ENCODE data around the gene GIGYF1.
"Not testable (repeated sequence)": the region's sequence is repeated elsewhere in the genome, so short reads cannot be mapped to it uniquely, and the experiment has no call there.

GIGYF1 gene

GRCh38 chr7:100708395-100708794, 14.3 kb upstream of the GIGYF1 start:
- TF ChIP-seq, protein P1, sequence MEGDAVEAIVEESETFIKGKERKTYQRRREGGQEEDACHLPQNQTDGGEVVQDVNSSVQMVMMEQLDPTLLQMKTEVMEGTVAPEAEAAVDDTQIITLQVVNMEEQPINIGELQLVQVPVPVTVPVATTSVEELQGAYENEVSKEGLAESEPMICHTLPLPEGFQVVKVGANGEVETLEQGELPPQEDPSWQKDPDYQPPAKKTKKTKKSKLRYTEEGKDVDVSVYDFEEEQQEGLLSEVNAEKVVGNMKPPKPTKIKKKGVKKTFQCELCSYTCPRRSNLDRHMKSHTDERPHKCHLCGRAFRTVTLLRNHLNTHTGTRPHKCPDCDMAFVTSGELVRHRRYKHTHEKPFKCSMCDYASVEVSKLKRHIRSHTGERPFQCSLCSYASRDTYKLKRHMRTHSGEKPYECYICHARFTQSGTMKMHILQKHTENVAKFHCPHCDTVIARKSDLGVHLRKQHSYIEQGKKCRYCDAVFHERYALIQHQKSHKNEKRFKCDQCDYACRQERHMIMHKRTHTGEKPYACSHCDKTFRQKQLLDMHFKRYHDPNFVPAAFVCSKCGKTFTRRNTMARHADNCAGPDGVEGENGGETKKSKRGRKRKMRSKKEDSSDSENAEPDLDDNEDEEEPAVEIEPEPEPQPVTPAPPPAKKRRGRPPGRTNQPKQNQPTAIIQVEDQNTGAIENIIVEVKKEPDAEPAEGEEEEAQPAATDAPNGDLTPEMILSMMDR (IDR thresholded peaks at IDR 0.05; ENCODE audit: control insufficient read depth, insufficient read depth, low read depth, low read length, missing control alignments), result no peak
- DNase-seq (ENCODE audit: low read depth), result no peak
- H3K4me3 ChIP-seq (ENCODE audit: control insufficient read depth, low read depth, low read length), result no peak overlapping the region

GRCh38 chr7:100706672-100707311, 12.7 kb upstream of the GIGYF1 start:
- TF ChIP-seq, protein P1 (IDR thresholded peaks at IDR 0.05; ENCODE audit: control insufficient read depth, insufficient read depth, low read depth, low read length, missing control alignments), result no peak
- H3K4me3 ChIP-seq (ENCODE audit: control insufficient read depth, low read depth, low read length), result peak overlapping the region; percentile 71
- no peak for DNase-seq (ENCODE audit: low read depth)

DNA sequence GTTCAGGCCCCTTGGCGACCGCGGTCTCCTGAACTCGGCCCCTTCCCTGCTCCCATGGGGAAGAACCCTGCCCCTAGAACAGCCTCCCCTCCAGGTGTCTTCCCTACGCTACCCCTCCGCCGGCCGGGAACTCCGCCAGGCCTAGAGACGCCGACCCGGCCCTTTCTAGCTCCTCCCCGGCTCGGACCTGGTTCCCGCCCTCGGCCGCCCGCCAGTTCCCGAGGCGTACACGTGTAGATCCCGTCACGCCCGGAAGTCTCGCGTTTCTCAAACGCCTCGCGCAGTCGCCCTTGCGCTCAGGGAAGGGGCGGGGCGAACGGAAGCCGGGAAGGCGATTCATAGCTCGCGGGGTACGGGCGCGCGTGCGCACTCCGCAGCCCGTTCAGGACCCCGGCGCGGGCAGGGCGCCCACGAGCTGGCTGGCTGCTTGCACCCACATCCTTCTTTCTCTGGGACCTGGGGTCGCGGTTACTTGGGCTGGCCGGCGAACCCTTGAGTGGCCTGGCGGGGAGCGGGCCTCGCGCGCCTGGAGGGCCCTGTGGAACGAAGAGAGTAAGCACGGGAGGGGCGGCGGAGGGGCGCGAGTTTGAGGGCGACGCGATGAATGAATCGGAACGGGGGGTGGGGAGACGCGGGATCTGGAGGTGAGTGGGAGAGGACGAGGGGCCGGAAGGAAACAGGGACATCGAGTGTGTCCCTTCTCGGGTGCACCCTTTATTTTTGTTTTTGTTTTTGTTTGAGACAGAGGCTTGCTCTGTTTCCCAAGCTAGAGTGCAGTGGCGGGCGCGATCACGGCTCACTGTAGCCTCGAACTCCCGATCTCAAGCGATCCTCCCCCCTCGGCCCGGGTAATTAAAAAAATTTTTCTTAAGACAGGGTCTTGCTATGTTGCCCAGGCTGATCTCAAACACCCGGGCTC, 12.0 kb upstream of the GIGYF1 start, which contains the start of gene POP7:
Gene POP7 (plus strand): TSS at position 369 of the 919 bp plus-strand sequence. CDS start 710 bp downstream, outside the sequence.
- peak; percentile 86 for DNase-seq (ENCODE audit: low read depth)
- TF ChIP-seq, protein P1 (IDR thresholded peaks at IDR 0.05; ENCODE audit: control insufficient read depth, insufficient read depth, low read depth, low read length, missing control alignments), result no peak
- H3K4me3 ChIP-seq (ENCODE audit: control insufficient read depth, low read depth, low read length), result peak within 1 kb of the TSS; percentile 71

DNA sequence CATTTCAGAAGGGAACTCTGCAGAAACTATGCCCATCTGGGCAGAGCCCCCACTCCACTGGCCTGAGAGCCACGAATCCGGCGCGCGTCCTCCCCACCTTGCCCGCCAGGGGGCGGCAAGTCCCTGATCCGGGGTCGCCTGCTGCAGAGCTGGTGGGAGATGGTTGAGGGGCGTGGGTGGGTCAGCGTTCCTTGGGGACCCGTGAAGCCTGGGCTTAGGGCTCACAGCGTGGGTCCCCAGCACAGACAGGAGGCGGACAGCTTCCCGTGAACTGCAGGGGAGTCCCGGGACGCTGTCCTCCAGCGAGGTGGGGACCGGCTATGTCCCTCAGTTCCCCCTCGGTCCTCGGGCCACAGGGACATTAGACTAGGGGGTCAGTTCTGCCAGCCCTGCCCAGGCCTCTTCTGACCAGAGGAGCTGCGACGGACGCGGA, 11.3 kb upstream of the GIGYF1 start:
- no peak for DNase-seq (ENCODE audit: low read depth)
- peak overlapping the region; percentile 63 for H3K4me3 ChIP-seq (ENCODE audit: control insufficient read depth, low read depth, low read length)
- TF ChIP-seq, protein P1 (IDR thresholded peaks at IDR 0.05; ENCODE audit: control insufficient read depth, insufficient read depth, low read depth, low read length, missing control alignments), result peak; percentile 97

GRCh38 chr7:100701089-100701488, 7.0 kb upstream of the GIGYF1 start:
- not testable (repeated sequence) for H3K4me3 ChIP-seq (ENCODE audit: control insufficient read depth, low read depth, low read length); DNase-seq (ENCODE audit: low read depth)

GRCh38 chr7:100699018-100699417, 5.0 kb upstream of the GIGYF1 start:
- no peak overlapping the region for H3K4me3 ChIP-seq (ENCODE audit: control insufficient read depth, low read depth, low read length)
- TF ChIP-seq, protein P1 (IDR thresholded peaks at IDR 0.05; ENCODE audit: control insufficient read depth, insufficient read depth, low read depth, low read length, missing control alignments), result no peak
- DNase-seq (ENCODE audit: low read depth), result no peak

- no peak overlapping the region for H3K4me3 ChIP-seq (ENCODE audit: control insufficient read depth, low read depth, low read length)
Observed at GRCh38 chr7:100696123-100696521, 2.1 kb upstream of the GIGYF1 start.

More at GRCh38 chr7:100696123-100696521, 2.1 kb upstream of the GIGYF1 start:
- DNase-seq (ENCODE audit: low read depth), result no peak
- TF ChIP-seq, protein P1 (IDR thresholded peaks at IDR 0.05; ENCODE audit: control insufficient read depth, insufficient read depth, low read depth, low read length, missing control alignments), result no peak
